Fibroblast of lung (primary cell): ENCODE measurements around the gene SPARC. TPM values are rescaled to one million over a fixed set of nuclear protein-coding genes. Genes with fewer than 3 reads are reported as not detected.
A peak's percentile ranks its signal among the peaks of the same experiment; 100 is the strongest.
"Not testable (repeated sequence)": the region's sequence is repeated elsewhere in the genome, so short reads cannot be mapped to it uniquely, and the experiment has no call there.

Experiments
- DNase-seq, 2 donors: peaks; one replicate each; pipeline versions ENCODE4 v3.0.0 to v3.0.0-alpha.2; 2010; ENCODE audit warnings: low read depth in 2 of 2
- H2AFZ ChIP-seq: 2 replicates; pipeline ENCODE4 v1.5.1; 2012; ENCODE audit warnings: low read length, control low read depth, inconsistent platforms
- H3K27ac ChIP-seq: 2 replicates; pipeline ENCODE4 v1.5.1; 2011; ENCODE audit warnings: low read length, control low read depth; ENCODE audit not compliant: insufficient read depth
- H3K27me3 ChIP-seq: 2 replicates; pipeline ENCODE4 v1.5.1; 2011; ENCODE audit warnings: mild to moderate bottlenecking, low read length; ENCODE audit not compliant: control insufficient read depth, insufficient read depth
- H3K36me3 ChIP-seq: 2 replicates; pipeline ENCODE4 v1.5.1; 2011; ENCODE audit warnings: low read length; ENCODE audit not compliant: control insufficient read depth, insufficient read depth
- H3K4me1 ChIP-seq: 2 replicates; pipeline ENCODE4 v1.5.1; 2011; ENCODE audit warnings: low read length; ENCODE audit not compliant: control insufficient read depth, insufficient read depth; ENCODE audit errors: extremely low read depth
- H3K4me2 ChIP-seq: 2 replicates; pipeline ENCODE4 v1.5.1; 2011; ENCODE audit warnings: low read length, control low read depth; ENCODE audit not compliant: insufficient read depth; ENCODE audit errors: extremely low read depth
- H3K4me3 ChIP-seq, 4 experiments: fragments of 200-600 bp in 1 of 4; sonication (generic) in 1 of 4; replicated peaks in 1 of 4; 2 replicates each; pipeline ENCODE4 v1.5.1; 2011 to 2016; ENCODE audit warnings: low read length in 4 of 4, low read depth in 3 of 4, mild to moderate bottlenecking in 3 of 4, control low read depth in 2 of 4, inconsistent platforms in 1 of 4, mixed read lengths in 1 of 4; ENCODE audit not compliant: insufficient read depth in 1 of 4; ENCODE audit errors: control extremely low read depth in 1 of 4
- H3K79me2 ChIP-seq: 2 replicates; pipeline ENCODE4 v1.5.1; 2012; ENCODE audit warnings: mild to moderate bottlenecking, low read length, inconsistent platforms; ENCODE audit not compliant: control insufficient read depth, insufficient read depth
- H3K9ac ChIP-seq: 2 replicates; pipeline ENCODE4 v1.5.1; 2011; ENCODE audit warnings: mild to moderate bottlenecking, low read length, control low read depth; ENCODE audit not compliant: insufficient read depth
- H3K9me3 ChIP-seq: 2 replicates; pipeline ENCODE4 v1.5.1; 2012; ENCODE audit warnings: low read depth, low read length; ENCODE audit not compliant: control insufficient read depth, insufficient read depth
- H4K20me1 ChIP-seq: 2 replicates; pipeline ENCODE4 v1.5.1; 2011; ENCODE audit warnings: low read length; ENCODE audit not compliant: control insufficient read depth, insufficient read depth; ENCODE audit errors: extremely low read depth
- EZH2 ChIP-seq: IDR thresholded peaks from 2 replicates; pipeline ENCODE4 v1.5.1; 2012; ENCODE audit warnings: low read length, control low read depth, mild to moderate bottlenecking; ENCODE audit errors: missing control alignments
- polyA plus RNA-seq, 2 donors: library from polyadenylated mRNA; depleted of rRNA in 1 of 2; stranded (reverse) in 1 of 2; unstranded in 1 of 2; fragments of >200 nt; gene quantifications; 2 replicates each; pipeline ENCODE4 v1.2.1, GENCODE V29; 2011 to 2012; ENCODE audit warnings: missing spikeins in 1 of 2
- total RNA-seq: library from RNA; depleted of rRNA; stranded (reverse); fragments of >200 nt; gene quantifications from 2 replicates; pipeline ENCODE4 v1.2.1, GENCODE V29; 2014
- TF ChIP-seq, protein P1 (sequence below), 2 donors: IDR thresholded peaks in 1 of 2; conservative IDR thresholded peaks in 1 of 2; 1 replicate in 1 of 2; 2 replicates in 1 of 2; pipeline ENCODE4 v1.5.1; 2011 to 2012; ENCODE audit warnings: low read length in 2 of 2, control low read depth in 1 of 2, inconsistent platforms in 1 of 2, low read depth in 1 of 2, mild to moderate bottlenecking in 1 of 2

Gene SPARC
- total and polyA plus RNA-seq, 2 donors (not counting 1 experiment from before 2014, with no cell fraction given): 408 to 6,513 TPM

GRCh38 chr5:151700820-151701219 lies 14.1 kb upstream of the SPARC start:
- no peaks in the 10 kb centered on the region for H4K20me1 ChIP-seq
- H3K27ac ChIP-seq: peak overlapping the region; percentile 42
- no peaks in the 10 kb centered on the region for H3K9me3 ChIP-seq
- no peaks in the 10 kb centered on the region for H3K36me3 ChIP-seq
- TF ChIP-seq, protein P1, sequence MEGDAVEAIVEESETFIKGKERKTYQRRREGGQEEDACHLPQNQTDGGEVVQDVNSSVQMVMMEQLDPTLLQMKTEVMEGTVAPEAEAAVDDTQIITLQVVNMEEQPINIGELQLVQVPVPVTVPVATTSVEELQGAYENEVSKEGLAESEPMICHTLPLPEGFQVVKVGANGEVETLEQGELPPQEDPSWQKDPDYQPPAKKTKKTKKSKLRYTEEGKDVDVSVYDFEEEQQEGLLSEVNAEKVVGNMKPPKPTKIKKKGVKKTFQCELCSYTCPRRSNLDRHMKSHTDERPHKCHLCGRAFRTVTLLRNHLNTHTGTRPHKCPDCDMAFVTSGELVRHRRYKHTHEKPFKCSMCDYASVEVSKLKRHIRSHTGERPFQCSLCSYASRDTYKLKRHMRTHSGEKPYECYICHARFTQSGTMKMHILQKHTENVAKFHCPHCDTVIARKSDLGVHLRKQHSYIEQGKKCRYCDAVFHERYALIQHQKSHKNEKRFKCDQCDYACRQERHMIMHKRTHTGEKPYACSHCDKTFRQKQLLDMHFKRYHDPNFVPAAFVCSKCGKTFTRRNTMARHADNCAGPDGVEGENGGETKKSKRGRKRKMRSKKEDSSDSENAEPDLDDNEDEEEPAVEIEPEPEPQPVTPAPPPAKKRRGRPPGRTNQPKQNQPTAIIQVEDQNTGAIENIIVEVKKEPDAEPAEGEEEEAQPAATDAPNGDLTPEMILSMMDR (conservative IDR thresholded peaks at IDR 0.05 in 1 of 2, IDR thresholded peaks at IDR 0.05 in 1 of 2; ENCODE audit: low read depth in 1 of 2, low read length in 2 of 2): no peak
- TF ChIP-seq EZH2: no peak
- H2AFZ ChIP-seq: peak overlapping the region; percentile 49
- H3K4me3 ChIP-seq: no peak overlapping the region
- H3K4me1 ChIP-seq: peaks cover 28% of the 10 kb centered on the region
- no peaks in the 10 kb centered on the region for H3K79me2 ChIP-seq
- H3K4me2 ChIP-seq: no peak overlapping the region
- no peaks in the 10 kb centered on the region for H3K27me3 ChIP-seq
- no peak for DNase-seq
- no peak overlapping the region for H3K9ac ChIP-seq

GRCh38 chr5:151700296-151700695 lies 13.6 kb upstream of the SPARC start:
- no peaks in the 10 kb centered on the region for H3K79me2 ChIP-seq
- H3K36me3 ChIP-seq: no peaks in the 10 kb centered on the region
- no peaks in the 10 kb centered on the region for H3K27me3 ChIP-seq
- no peak overlapping the region for H3K4me3 ChIP-seq
- H4K20me1 ChIP-seq: no peaks in the 10 kb centered on the region
- no peak overlapping the region for H3K9ac ChIP-seq
- peak overlapping the region; percentile 92 for H3K27ac ChIP-seq
- H3K4me1 ChIP-seq: peaks cover 33% of the 10 kb centered on the region
- no peak overlapping the region for H2AFZ ChIP-seq
- TF ChIP-seq EZH2: no peak
- TF ChIP-seq, protein P1 (conservative IDR thresholded peaks at IDR 0.05 in 1 of 2, IDR thresholded peaks at IDR 0.05 in 1 of 2; ENCODE audit: low read depth in 1 of 2, low read length in 2 of 2): no peak
- H3K9me3 ChIP-seq: no peaks in the 10 kb centered on the region
- peak in 1 of 2 donors; percentile 8 for DNase-seq
- no peak overlapping the region for H3K4me2 ChIP-seq

DNA sequence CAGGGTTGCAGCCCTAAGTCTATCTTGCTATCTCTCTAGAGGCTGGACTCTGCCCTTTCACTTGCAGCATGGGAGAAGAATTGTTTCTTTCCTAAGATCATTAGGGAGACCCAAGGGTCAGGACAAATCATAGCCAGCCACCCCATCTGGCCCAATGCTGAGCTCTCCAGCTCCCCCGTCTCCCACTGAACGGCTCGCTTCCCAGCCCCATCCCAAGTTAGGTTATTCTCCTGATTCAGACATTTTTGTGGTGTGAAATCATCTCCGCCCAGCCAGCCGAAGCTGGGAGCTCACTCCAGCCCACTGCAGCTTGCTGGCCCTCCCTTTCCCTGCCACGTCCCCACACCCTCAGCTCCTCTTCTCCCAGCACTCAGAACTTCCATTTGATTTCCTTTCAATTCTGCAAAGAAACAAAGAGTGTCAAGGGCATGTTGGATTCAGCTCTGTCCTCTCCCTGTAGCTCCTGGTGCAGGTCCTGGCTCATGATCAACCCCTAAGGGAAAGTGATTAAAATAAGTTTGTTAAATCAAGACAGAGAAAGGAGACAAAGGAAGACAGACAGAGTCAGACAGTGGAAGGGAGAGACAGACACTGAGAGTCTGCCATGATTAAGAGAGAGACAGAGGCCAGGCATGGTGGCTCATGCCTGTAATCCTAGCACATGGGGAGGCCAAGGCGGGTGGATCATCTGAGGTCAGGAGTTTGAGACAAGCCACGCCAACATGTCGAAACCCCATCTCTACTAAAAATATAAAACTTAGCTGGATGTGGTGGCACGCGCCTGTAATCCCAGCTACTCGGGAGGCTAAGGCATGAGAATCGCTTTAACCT lies 12.6 kb upstream of the SPARC start:
- peak overlapping the region; percentile 92 for H3K27ac ChIP-seq
- no peak overlapping the region for H2AFZ ChIP-seq
- H4K20me1 ChIP-seq: no peaks in the 10 kb centered on the region
- no peaks in the 10 kb centered on the region for H3K36me3 ChIP-seq
- H3K79me2 ChIP-seq: no peaks in the 10 kb centered on the region
- no peak for TF ChIP-seq EZH2
- TF ChIP-seq, protein P1 (conservative IDR thresholded peaks at IDR 0.05 in 1 of 2, IDR thresholded peaks at IDR 0.05 in 1 of 2; ENCODE audit: low read depth in 1 of 2, low read length in 2 of 2): no peak
- no peaks in the 10 kb centered on the region for H3K9me3 ChIP-seq
- DNase-seq: peak; percentile 98 to 99
- peaks cover 34% of the 10 kb centered on the region for H3K4me1 ChIP-seq
- peak overlapping the region; percentile 50 for H3K9ac ChIP-seq
- peak overlapping the region; percentile 56 for H3K4me2 ChIP-seq
- peak overlapping the region in 1 of 4 experiments; percentile 11 for H3K4me3 ChIP-seq
- H3K27me3 ChIP-seq: no peaks in the 10 kb centered on the region

GRCh38 chr5:151698081-151698480 lies 11.4 kb upstream of the SPARC start:
- not testable (repeated sequence) for DNase-seq, H3K4me3 ChIP-seq, H3K27me3 ChIP-seq, H3K36me3 ChIP-seq, H3K9ac ChIP-seq, H3K79me2 ChIP-seq, H2AFZ ChIP-seq, H4K20me1 ChIP-seq, H3K9me3 ChIP-seq, H3K4me2 ChIP-seq
- peaks cover 34% of the 10 kb centered on the region for H3K4me1 ChIP-seq
- H3K27ac ChIP-seq: peak overlapping the region; percentile 92
